ENCODE measurements around the gene VWF.

VWF gene

GRCh38 chr12:5977556-5977955 lies 146.9 kb downstream of the VWF start:
- no peak for DNase-seq

- DNase-seq: no peak
These were observed 147.8 kb downstream of the VWF start for GRCh38 chr12:5976711-5977110.

- no peak for DNase-seq
These were observed 148.3 kb downstream of the VWF start for GRCh38 chr12:5976196-5976595.

- DNase-seq: no peak
These were observed 150.9 kb downstream of the VWF start for GRCh38 chr12:5973461-5974115.

- DNase-seq: no peak
These were observed 152.1 kb downstream of the VWF start for GRCh38 chr12:5972387-5972786.

- DNase-seq: no peak
These were observed 153.1 kb downstream of the VWF start for GRCh38 chr12:5971194-5971850.

GRCh38 chr12:5969974-5970690 lies 154.3 kb downstream of the VWF start:
- DNase-seq: no peak

- DNase-seq: no peak
These were observed 155.1 kb downstream of the VWF start for GRCh38 chr12:5969156-5969973.

- DNase-seq: no peak
These were observed 156.6 kb downstream of the VWF start for GRCh38 chr12:5967645-5968415.

- no peak for DNase-seq
These were observed 157.9 kb downstream of the VWF start for GRCh38 chr12:5966486-5967095.

- peak; percentile 50 for DNase-seq
These were observed 158.5 kb downstream of the VWF start for GRCh38 chr12:5965950-5966383.

- no peak for DNase-seq
These were observed 159.3 kb downstream of the VWF start for GRCh38 chr12:5964913-5965900.

- DNase-seq: no peak
These were observed 161.0 kb downstream of the VWF start for GRCh38 chr12:5963515-5963914.

GRCh38 chr12:5960783-5961182 lies 163.7 kb downstream of the VWF start:
- DNase-seq: no peak

GRCh38 chr12:5956987-5957386 lies 167.5 kb downstream of the VWF start:
- no peak for DNase-seq

- DNase-seq: no peak
These were observed 169.8 kb downstream of the VWF start for GRCh38 chr12:5954661-5955060.

GRCh38 chr12:5953835-5954586 lies 170.5 kb downstream of the VWF start:
- DNase-seq: no peak

- DNase-seq: no peak
These were observed 172.4 kb downstream of the VWF start for GRCh38 chr12:5952031-5952430.

- no peak for DNase-seq
These were observed 175.8 kb downstream of the VWF start for GRCh38 chr12:5948696-5949095.

GRCh38 chr12:5947006-5947405 lies 177.5 kb downstream of the VWF start:
- no peak for DNase-seq
